ENCODE measurements around the gene TFAP2E.

The TFAP2E gene

GRCh38 chr1:35557118-35557610 lies 15.9 kb upstream of the TFAP2E start, which contains the start of gene KIAA0319L:
KIAA0319L (minus strand) TSS chr1:35557403; CDS start chr1:35554491, 2,912 bp downstream.
- DNase-seq (ENCODE audit: low read depth): no peak

- peak; percentile 94 for DNase-seq (ENCODE audit: low read depth)
Observed at GRCh38 chr1:35557611-35558373, 15.3 kb upstream of the TFAP2E start, which contains the start of gene NCDN. NCDN (plus strand) TSS chr1:35557799; CDS start chr1:35558191, 392 bp downstream.

- no peak for DNase-seq (ENCODE audit: low read depth)
Observed at GRCh38 chr1:35558374-35559316, 14.5 kb upstream of the TFAP2E start.

- no peak for DNase-seq (ENCODE audit: low read depth)
Observed at GRCh38 chr1:35559317-35559944, 13.7 kb upstream of the TFAP2E start.

GRCh38 chr1:35560256-35561225 lies 12.6 kb upstream of the TFAP2E start:
- no peak for DNase-seq (ENCODE audit: low read depth)

- no peak for DNase-seq (ENCODE audit: low read depth)
Observed at GRCh38 chr1:35561297-35561971, 11.7 kb upstream of the TFAP2E start.

- no peak for DNase-seq (ENCODE audit: low read depth)
Observed at GRCh38 chr1:35561972-35562680, 11.0 kb upstream of the TFAP2E start.

- no peak for DNase-seq (ENCODE audit: low read depth)
Observed at GRCh38 chr1:35563166-35563565, 9.9 kb upstream of the TFAP2E start.

GRCh38 chr1:35564037-35564883 lies 8.9 kb upstream of the TFAP2E start:
- peak; percentile 54 for DNase-seq (ENCODE audit: low read depth)

- DNase-seq (ENCODE audit: low read depth): no peak
Observed at GRCh38 chr1:35564884-35565741, 8.0 kb upstream of the TFAP2E start.

- no peak for DNase-seq (ENCODE audit: low read depth)
Observed at GRCh38 chr1:35565742-35566133, 7.4 kb upstream of the TFAP2E start.

- DNase-seq (ENCODE audit: low read depth): no peak
Observed at GRCh38 chr1:35567947-35568558, 5.1 kb upstream of the TFAP2E start.

- peak; percentile 34 for DNase-seq (ENCODE audit: low read depth)
Observed at GRCh38 chr1:35568975-35569395, 4.1 kb upstream of the TFAP2E start.

GRCh38 chr1:35569936-35570335 lies 3.2 kb upstream of the TFAP2E start:
- DNase-seq (ENCODE audit: low read depth): peak; percentile 34

GRCh38 chr1:35570589-35571137 lies 2.5 kb upstream of the TFAP2E start:
- DNase-seq (ENCODE audit: low read depth): no peak

- DNase-seq (ENCODE audit: low read depth): no peak
Observed at GRCh38 chr1:35571263-35571662, 1.9 kb upstream of the TFAP2E start.

GRCh38 chr1:35572296-35572695 lies 818 bp upstream of the TFAP2E start:
- DNase-seq (ENCODE audit: low read depth): no peak

Data from stromal cell of bone marrow (primary cell).